ENCODE data around the gene CDC42BPB. TPM values are rescaled to one million over a fixed set of nuclear protein-coding genes. Genes with fewer than 3 reads are reported as not detected.
A peak's percentile ranks its signal among the peaks of the same experiment; 100 is the strongest.

The CDC42BPB gene
- total RNA-seq, 1 experiment from 2014 or later = 96.9 TPM

DNA sequence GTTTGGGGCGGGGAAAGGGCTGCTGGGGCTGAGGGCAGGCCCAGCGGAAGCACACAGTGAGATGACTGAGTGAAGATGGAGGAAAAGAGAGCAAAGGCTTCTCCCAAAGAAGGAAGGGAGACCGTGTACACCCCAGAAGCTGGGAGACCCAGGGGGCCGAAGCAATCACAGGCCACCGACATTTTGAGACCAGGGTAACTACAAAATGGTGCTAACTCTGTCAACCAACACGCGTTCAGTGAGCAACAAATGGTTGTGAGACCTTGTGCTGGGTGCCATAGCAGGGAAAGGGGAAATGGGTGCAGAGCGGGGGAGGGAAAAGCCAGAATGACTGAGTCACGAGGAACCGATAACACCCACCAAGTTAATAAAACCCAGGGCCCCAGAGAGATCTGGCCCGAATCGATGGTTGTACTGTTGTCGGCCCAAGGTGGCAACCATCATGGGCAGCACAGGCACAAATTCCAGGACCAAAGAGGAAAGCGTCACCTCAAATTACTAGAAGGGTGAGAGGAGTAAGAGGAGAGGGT, 50.3 kb downstream of the CDC42BPB start:
- DNase-seq (ENCODE audit: low spot score) (no peak), ATAC-seq (no peak)
- TF ChIP-seq ZNF396 (CRISPR knock-in tag; IDR thresholded peaks at IDR 0.05; ENCODE audit: borderline replicate concordance) (no peak), ZNF416 (CRISPR knock-in tag; IDR thresholded peaks at IDR 0.05) (no peak)
- TF ChIP-seq, protein P1, sequence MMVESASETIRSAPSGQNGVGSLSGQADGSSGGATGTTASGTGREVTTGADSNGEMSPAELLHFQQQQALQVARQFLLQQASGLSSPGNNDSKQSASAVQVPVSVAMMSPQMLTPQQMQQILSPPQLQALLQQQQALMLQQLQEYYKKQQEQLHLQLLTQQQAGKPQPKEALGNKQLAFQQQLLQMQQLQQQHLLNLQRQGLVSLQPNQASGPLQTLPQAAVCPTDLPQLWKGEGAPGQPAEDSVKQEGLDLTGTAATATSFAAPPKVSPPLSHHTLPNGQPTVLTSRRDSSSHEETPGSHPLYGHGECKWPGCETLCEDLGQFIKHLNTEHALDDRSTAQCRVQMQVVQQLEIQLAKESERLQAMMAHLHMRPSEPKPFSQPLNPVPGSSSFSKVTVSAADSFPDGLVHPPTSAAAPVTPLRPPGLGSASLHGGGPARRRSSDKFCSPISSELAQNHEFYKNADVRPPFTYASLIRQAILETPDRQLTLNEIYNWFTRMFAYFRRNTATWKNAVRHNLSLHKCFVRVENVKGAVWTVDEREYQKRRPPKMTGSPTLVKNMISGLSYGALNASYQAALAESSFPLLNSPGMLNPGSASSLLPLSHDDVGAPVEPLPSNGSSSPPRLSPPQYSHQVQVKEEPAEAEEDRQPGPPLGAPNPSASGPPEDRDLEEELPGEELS (CRISPR knock-in tag; IDR thresholded peaks at IDR 0.05) = no peak
- no peaks in the 10 kb centered on the region for H3K27me3 Mint-ChIP-seq (ENCODE audit: low read depth)
- H3K4me1 Mint-ChIP-seq = no peaks in the 10 kb centered on the region
- CTCF ChIA-PET = no interaction called here
- H3K9me3 Mint-ChIP-seq = no peaks in the 10 kb centered on the region
- no peak overlapping the region for H3K4me3 Mint-ChIP-seq
- POLR2A ChIA-PET = no interaction called here
- peaks cover 45% of the 10 kb centered on the region for H3K36me3 Mint-ChIP-seq
- peak overlapping the region; percentile 53 for H3K27ac Mint-ChIP-seq

DNA sequence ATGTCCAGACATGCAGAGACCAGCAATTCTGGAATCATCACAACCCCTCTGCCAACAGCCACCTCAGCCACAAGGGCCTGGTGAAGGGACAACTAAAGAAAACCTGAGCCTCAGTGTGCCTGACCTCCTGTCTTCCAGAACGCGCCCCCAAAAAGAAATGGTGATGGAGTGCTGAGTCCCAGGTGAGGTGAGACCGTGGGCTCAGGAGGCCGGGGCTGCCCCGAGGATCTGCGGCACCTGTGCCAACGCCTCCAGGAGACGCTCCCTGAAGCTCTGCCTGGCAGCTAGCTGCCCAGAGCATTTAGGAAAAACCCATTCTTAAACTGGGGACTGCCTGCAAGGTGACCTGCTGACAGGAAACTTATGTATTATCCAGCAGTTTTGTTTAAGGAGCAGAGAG, 51.2 kb downstream of the CDC42BPB start:
- ChIA-PET POLR2A (no interaction called here), CTCF (interaction anchor here (0.6 kb wide), 2 partner anchors 496 to 855 kb away, joined by 3 read pairs; no protein-coding TSS in a partner anchor)
- ATAC-seq (no peak), DNase-seq (ENCODE audit: low spot score) (no peak)
- Mint-ChIP-seq H3K9me3 (no peaks in the 10 kb centered on the region), H3K4me1 (no peaks in the 10 kb centered on the region), H3K4me3 (no peak overlapping the region), H3K27ac (no peak overlapping the region), H3K27me3 (ENCODE audit: low read depth) (no peaks in the 10 kb centered on the region), H3K36me3 (peaks cover 36% of the 10 kb centered on the region)
- no peak for TF ChIP-seq ZNF396 (CRISPR knock-in tag; IDR thresholded peaks at IDR 0.05; ENCODE audit: borderline replicate concordance)
- TF ChIP-seq ZNF317 (CRISPR knock-in tag; IDR thresholded peaks at IDR 0.05; ENCODE audit: borderline replicate concordance, low read depth) = no peak
- no peak for TF ChIP-seq ZNF671 (CRISPR knock-in tag; IDR thresholded peaks at IDR 0.05)

DNA sequence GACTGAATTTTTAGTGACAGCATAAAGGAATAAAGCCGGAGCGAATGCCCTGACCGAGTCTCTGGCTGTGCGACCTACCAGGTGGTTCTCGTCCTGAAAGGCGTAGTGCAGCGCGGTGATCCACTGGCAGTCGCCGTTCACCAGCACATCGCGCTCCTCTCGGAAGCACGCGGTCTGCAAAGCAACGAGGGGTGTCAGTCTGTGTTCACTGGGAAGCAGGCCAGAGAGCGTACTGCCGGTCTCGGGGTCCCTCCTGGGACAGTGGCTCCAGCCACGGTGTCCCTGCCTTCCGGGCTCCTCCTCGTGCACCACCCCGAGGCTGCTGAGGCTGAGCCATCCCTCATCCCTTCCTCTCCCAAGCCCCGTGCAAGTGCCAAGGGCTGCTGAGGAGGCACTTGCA, 53.5 kb downstream of the CDC42BPB start:
- H3K4me1 Mint-ChIP-seq = no peaks in the 10 kb centered on the region
- CTCF ChIA-PET = no interaction called here

DNA sequence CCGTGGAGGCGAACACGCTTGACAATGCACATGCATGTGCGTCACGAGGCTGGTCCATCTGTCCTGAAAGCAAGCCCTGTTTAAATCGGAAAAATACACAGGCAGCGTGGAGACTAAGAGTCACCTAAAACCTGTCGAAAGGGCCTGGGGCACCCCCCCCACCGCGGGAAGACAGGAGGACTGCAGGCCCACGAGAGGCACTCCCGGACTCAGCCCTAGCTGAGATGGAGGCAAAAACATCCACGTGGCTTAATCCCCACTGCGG, 54.1 kb downstream of the CDC42BPB start:
- peaks cover 34% of the 10 kb centered on the region for H3K36me3 Mint-ChIP-seq
- H3K27ac Mint-ChIP-seq = 0 out of 2 replicates have a peak overlapping the region, but pooled peaks have one; percentile 32
- H3K4me3 Mint-ChIP-seq = no peak overlapping the region
- no peaks in the 10 kb centered on the region for H3K27me3 Mint-ChIP-seq (ENCODE audit: low read depth)
- TF ChIP-seq OVOL2 (CRISPR knock-in tag; IDR thresholded peaks at IDR 0.05; ENCODE audit: borderline replicate concordance) = no peak
- TF ChIP-seq ZNF138 (CRISPR knock-in tag; conservative IDR thresholded peaks at IDR 0.05) = no peak
- TF ChIP-seq, protein P2, sequence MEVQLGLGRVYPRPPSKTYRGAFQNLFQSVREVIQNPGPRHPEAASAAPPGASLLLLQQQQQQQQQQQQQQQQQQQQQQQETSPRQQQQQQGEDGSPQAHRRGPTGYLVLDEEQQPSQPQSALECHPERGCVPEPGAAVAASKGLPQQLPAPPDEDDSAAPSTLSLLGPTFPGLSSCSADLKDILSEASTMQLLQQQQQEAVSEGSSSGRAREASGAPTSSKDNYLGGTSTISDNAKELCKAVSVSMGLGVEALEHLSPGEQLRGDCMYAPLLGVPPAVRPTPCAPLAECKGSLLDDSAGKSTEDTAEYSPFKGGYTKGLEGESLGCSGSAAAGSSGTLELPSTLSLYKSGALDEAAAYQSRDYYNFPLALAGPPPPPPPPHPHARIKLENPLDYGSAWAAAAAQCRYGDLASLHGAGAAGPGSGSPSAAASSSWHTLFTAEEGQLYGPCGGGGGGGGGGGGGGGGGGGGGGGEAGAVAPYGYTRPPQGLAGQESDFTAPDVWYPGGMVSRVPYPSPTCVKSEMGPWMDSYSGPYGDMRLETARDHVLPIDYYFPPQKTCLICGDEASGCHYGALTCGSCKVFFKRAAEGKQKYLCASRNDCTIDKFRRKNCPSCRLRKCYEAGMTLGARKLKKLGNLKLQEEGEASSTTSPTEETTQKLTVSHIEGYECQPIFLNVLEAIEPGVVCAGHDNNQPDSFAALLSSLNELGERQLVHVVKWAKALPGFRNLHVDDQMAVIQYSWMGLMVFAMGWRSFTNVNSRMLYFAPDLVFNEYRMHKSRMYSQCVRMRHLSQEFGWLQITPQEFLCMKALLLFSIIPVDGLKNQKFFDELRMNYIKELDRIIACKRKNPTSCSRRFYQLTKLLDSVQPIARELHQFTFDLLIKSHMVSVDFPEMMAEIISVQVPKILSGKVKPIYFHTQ (CRISPR knock-in tag; IDR thresholded peaks at IDR 0.05) = no peak
- TF ChIP-seq, protein P3, sequence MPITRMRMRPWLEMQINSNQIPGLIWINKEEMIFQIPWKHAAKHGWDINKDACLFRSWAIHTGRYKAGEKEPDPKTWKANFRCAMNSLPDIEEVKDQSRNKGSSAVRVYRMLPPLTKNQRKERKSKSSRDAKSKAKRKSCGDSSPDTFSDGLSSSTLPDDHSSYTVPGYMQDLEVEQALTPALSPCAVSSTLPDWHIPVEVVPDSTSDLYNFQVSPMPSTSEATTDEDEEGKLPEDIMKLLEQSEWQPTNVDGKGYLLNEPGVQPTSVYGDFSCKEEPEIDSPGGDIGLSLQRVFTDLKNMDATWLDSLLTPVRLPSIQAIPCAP (CRISPR knock-in tag; IDR thresholded peaks at IDR 0.05) = no peak
- TF ChIP-seq FOXJ3 (CRISPR knock-in tag; IDR thresholded peaks at IDR 0.05; ENCODE audit: borderline replicate concordance) = no peak
- no peak for TF ChIP-seq SOX15 (CRISPR knock-in tag; IDR thresholded peaks at IDR 0.05)
- TF ChIP-seq CBFB (CRISPR knock-in tag; IDR thresholded peaks at IDR 0.05; ENCODE audit: low read depth) = no peak
- no peak for TF ChIP-seq ZBTB21 (CRISPR knock-in tag; IDR thresholded peaks at IDR 0.05; ENCODE audit: borderline replicate concordance)
- TF ChIP-seq RORB (CRISPR knock-in tag; IDR thresholded peaks at IDR 0.05) = no peak
- TF ChIP-seq, protein P4, sequence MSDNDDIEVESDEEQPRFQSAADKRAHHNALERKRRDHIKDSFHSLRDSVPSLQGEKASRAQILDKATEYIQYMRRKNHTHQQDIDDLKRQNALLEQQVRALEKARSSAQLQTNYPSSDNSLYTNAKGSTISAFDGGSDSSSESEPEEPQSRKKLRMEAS (CRISPR knock-in tag; IDR thresholded peaks at IDR 0.05) = no peak
- TF ChIP-seq FOXP1 (CRISPR knock-in tag; IDR thresholded peaks at IDR 0.05; ENCODE audit: borderline replicate concordance) = no peak
- TF ChIP-seq, protein P5, sequence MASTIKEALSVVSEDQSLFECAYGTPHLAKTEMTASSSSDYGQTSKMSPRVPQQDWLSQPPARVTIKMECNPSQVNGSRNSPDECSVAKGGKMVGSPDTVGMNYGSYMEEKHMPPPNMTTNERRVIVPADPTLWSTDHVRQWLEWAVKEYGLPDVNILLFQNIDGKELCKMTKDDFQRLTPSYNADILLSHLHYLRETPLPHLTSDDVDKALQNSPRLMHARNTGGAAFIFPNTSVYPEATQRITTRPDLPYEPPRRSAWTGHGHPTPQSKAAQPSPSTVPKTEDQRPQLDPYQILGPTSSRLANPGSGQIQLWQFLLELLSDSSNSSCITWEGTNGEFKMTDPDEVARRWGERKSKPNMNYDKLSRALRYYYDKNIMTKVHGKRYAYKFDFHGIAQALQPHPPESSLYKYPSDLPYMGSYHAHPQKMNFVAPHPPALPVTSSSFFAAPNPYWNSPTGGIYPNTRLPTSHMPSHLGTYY (CRISPR knock-in tag; IDR thresholded peaks at IDR 0.05) = no peak
- no peak for TF ChIP-seq ZNF232 (CRISPR knock-in tag; IDR thresholded peaks at IDR 0.05)
- H3K9me3 Mint-ChIP-seq = no peaks in the 10 kb centered on the region
- H3K4me1 Mint-ChIP-seq = no peaks in the 10 kb centered on the region
- DNase-seq (ENCODE audit: low spot score) (no peak), ATAC-seq (no peak)
- ChIA-PET POLR2A (no interaction called here), CTCF (no interaction called here)

More for the DNA sequence above, 53.5 kb downstream of the CDC42BPB start:
- H3K27ac Mint-ChIP-seq = peak overlapping the region; percentile 45; the same call in 1 of the 2 replicates
- TF ChIP-seq, protein P6, sequence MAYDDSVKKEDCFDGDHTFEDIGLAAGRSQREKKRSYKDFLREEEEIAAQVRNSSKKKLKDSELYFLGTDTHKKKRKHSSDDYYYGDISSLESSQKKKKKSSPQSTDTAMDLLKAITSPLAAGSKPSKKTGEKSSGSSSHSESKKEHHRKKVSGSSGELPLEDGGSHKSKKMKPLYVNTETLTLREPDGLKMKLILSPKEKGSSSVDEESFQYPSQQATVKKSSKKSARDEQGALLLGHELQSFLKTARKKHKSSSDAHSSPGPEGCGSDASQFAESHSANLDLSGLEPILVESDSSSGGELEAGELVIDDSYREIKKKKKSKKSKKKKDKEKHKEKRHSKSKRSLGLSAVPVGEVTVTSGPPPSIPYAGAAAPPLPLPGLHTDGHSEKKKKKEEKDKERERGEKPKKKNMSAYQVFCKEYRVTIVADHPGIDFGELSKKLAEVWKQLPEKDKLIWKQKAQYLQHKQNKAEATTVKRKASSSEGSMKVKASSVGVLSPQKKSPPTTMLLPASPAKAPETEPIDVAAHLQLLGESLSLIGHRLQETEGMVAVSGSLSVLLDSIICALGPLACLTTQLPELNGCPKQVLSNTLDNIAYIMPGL (CRISPR knock-in tag; IDR thresholded peaks at IDR 0.05) = no peak
- TF ChIP-seq CBFB (CRISPR knock-in tag; IDR thresholded peaks at IDR 0.05; ENCODE audit: low read depth) = no peak
- TF ChIP-seq NR1H2 (CRISPR knock-in tag; IDR thresholded peaks at IDR 0.05) = no peak
- no peak for TF ChIP-seq KAT7 (CRISPR knock-in tag; IDR thresholded peaks at IDR 0.05; ENCODE audit: borderline replicate concordance)
- H3K36me3 Mint-ChIP-seq = peaks cover 32% of the 10 kb centered on the region
- DNase-seq (ENCODE audit: low spot score) = no peak
- no peaks in the 10 kb centered on the region for H3K27me3 Mint-ChIP-seq (ENCODE audit: low read depth)
- no peak for ATAC-seq
- no peaks in the 10 kb centered on the region for H3K9me3 Mint-ChIP-seq
- no peak overlapping the region for H3K4me3 Mint-ChIP-seq
- POLR2A ChIA-PET = no interaction called here

All from WTC11 (cell line).